NOMO-1 (cell line): Measurements from ENCODE around the gene ACOX2.

Experiments used
- DNase-seq, 2 experiments: peaks; one replicate each; lab custom pipeline; 2025; ENCODE audit not compliant: unreplicated experiment in 2 of 2; lab: John Stamatoyannopoulos, UW

ACOX2 gene

DNA sequence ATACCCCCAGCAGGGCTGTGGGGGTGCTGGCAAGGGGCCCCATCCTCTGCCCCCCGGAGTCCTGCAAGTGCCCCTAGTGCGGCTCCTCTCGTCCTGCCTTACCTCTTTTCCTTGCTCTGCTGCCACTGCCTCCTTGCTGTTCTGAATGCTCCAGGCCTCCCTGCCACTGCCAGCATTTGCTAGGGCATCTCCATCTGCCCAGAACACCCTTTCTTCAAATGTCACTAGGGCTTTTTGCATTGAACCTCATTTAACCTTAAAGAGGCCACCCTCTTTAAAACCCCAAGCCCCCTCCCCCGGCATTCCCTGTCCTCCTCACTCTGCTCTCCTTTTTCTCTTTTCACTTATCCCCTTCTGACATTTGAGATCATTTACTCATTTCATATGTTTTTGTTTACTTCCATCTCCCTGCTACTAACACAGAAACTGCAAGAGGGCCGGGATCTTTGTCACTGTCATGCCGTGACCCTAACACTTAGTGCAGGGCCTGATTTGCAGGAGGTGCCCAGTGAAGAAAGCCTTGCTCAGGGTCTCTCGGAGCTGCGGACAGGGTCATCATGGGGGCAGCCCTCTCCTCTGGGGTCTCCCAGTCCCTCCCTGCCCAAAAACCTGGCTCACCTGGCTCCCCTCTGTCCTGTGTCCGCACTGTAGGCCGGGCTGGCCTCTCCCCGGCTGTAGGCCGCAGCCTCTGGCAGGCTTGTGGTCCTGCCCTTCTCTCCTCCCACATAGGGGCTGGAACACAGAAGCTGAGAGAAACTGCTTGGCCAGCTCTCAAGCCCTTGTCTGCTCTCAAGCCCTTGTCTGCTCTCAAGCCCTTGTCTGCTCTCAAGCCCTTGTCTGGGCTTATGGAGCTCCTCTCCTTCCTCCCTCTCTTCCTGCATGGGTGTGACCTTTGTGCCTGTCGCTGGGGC lies at the start of gene ACOX2:
TSS of gene ACOX2 (minus strand) at position 690 of the 911 bp plus-strand sequence. CDS start 2,084 bp downstream, outside the sequence.
- DNase-seq: no peak

DNA sequence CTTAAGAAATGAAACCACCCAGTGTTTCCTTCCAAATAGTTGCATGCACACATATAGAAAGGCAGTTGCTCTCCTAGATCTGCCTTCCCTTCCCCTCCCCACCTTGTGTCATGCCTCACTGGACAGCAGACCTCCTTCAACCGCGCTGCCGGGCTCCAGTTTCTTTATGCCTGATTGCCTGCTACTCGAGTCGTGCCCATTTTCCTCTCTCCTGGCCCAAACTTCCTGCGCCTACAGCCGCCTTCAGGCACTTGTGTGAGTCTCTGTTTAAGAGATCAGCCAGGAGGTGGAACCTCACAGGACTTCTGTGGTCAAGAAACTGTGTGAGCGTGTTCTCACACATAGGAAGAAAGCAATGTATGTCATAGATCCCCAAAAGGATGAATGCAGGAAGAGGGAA lies 49.0 kb upstream of the ACOX2 start:
- DNase-seq: no peak

DNA sequence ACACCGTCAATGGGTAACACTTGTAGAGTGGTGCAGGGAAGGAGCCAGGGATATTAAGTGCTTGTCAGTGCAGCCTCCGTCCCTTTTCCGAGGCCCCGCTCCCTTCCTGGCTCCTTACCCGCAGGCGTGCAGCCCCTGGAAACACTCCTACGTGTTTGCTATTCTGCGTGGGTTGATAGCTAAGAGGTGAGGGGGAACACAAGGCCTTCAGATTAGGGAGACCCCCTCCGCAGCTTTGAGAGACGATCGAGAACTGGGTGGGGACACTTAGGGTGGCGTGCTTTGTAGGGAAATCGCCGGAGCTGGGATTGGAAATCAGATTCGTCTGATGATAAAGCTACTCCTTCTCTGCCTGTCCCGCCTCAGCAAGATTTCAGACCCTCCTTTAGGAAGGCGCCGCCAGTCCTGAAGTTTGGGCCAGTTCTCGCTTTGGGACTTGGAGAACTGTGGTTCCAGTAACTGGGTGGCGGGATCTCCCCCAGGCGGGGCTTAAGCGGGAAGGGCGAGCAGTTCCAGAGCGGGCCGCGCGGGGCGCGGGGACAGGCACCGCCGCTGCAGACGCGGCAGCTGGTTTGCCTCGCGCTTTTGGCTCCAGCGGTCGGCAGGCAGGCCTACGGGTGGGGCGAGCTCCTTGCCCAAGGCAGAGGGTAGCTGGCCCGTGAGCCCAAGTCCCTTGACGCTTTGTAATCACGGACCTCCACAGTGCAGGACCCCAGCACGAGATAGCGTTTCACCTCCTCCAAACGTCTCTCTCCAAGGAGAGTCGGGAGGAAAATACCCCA lies 48.2 kb upstream of the ACOX2 start:
- peak; percentile 60 to 75 for DNase-seq

DNA sequence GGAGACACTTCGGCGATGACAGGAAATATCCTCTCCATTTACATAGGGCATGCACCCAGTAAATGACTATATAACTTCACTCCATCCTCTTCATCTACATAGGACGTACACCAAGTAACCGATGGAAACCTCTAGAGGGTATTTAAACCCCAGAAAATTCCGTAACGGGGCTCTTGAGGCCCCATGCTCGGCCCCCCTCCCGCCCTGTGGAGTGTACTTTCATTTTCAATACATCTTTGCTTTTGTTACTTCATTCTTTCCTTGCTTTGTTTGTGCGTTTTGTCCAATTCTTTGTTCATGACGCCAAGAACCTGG lies 47.7 kb upstream of the ACOX2 start:
- no peak for DNase-seq

DNA sequence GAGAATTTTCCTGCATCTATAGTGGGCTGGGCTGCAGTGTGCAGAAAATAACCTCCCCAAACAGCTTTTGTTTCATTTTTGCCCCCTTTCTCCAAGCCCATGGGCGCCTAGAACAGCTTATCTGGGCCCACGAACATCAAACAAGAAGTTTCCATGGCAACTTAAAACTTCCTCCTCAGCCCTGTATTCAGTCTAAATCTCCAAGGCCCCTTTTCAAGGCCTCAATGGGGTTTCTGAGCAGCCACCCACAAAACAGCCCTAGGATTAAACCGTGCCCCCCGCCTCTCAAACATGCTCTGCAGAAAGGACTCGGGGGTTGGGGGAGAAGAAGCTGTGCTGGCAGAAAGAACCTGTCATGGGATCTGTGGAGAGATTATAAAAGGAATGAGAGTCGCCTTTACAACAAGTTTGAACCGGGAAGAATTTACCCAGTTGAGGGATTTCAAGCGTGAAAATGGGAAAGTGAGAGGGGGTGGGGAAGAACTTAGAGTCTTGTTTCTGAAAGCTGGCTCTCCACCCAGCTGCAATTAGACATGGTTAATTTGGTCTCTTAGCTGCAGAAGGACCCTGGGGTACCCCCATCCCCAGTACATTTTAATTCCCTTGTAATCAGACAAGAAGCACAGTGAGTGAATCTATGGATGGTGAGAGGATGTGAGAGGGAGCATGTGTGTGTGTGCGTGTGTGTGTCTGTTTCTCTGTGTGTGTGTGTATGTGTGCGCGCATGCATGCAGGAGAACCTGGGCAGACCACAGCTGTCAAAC lies 44.5 kb upstream of the ACOX2 start:
- DNase-seq: no peak

DNA sequence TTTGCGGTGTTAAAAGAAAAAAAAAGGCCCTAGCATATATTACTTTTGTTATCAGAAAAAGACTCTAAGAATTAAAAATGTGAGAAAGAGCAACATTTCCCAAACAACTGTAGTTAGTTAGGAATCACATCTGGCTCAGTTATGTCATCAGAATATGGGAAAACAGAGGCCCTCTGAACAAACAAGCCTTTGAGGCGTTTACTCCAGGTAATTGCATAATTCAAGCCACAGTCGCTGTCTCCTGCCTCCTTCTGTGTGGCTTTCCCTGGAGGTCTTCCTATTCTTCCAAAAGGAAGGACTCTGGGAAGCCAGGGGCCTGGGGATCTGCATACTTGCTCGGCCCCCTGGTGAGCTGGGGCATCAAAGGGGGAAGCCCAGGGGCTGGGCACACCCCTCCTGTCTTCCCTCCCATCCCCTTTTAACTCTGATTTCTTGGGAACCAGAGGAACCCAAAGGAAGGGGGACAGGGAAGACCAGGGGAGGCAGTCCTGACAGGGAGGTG lies 43.9 kb upstream of the ACOX2 start:
- DNase-seq: no peak

DNA sequence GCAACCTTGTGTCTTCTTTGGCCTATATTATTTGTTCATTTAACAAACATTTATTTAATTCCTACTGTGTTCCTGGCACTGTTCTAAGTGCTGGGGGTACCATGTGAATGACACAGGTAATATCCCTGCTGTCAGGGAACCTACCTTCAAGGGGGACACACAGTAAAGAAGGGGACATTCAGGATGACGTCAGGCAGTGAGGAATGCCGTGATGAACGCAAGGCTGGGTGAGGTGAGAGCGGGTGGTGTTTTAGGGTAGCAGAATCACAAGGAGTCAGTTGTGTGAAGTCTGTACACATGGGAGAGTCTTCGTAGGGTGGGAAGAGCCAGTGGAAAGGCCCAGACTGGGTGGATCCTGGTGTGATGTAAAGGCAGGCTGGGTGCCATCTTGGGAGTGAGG lies 41.9 kb upstream of the ACOX2 start:
- no peak for DNase-seq

DNA sequence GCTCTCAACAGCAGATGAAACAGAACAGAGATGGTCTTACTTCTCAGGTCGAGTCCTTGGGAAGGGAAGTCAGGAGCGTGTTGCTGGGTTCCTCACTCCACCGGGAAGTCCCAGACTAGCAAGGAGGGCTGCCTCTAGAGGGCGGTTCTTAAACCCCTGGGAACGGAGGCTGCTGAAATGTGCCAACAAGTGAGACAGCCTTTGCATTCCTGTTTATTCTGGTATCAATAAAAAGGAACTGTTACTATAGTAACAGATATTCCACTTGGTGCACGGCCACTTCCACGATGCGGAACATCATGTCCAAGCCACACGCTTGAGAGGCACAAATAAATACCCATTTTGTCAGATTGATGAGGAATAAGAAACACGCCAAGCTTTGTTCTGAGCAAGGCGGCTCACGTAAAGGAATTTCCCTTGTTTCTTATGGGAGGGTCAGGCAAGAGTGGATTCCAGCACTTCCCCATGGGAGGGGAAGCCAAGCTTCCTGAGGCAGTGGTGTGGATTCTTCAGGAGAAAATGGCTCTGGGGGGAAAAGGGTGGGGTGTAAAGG lies 40.4 kb upstream of the ACOX2 start, which contains the start of gene FAM107A:
TSS of gene FAM107A (minus strand) at position 123 of the 553 bp plus-strand sequence. CDS start 7,531 bp downstream, outside the sequence.
- no peak for DNase-seq

DNA sequence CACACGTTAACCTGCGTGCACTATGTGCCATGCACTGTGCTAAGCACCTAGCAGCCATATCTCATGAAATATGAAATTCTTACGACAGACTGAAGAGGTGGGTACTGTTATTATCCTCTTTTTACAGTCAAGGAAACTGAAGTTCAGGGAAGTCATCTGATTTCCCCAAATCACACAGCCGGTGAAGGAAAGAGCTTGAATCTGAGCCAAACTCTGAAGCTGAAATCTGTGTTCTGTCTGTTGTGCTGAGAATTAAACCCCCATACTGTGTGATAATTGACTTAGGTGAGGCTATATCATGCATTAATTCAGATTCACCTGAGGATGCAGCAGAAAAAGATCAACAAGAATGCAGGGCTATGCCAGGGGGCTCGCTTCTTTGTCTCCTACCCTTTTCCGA lies 39.7 kb upstream of the ACOX2 start:
- DNase-seq: no peak

DNA sequence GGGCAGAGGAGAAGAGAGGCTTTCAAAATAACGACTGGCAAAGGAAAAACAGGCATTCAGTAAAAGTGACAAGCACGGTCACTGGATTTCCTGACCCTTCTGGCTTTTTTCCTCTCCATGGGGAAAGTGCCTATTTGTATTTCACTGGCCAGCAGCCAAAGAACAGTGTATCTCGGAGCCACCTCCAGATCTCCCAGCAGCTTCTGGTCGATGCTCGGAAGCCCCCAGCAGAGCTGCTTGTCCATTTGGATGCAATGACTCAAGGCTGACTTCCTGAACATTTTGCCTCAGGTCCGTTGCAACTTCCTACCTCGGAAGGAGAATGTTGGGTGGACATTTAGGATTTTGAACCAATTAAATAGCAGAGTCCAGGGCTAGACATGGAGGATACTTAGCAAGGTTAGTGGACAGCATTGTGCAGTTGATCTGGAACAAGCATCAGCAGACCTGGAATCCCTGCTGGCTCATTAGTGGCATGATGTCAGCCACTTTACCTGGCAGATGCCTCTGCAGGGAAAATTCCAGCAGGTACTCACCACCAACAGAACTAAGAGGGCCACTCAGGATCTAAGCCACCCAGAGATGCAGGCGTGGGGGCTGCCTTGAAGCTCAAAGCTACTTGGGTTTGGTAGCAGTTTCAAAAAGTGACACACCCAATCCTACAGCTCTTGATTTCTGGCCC lies 39.1 kb upstream of the ACOX2 start:
- no peak for DNase-seq

DNA sequence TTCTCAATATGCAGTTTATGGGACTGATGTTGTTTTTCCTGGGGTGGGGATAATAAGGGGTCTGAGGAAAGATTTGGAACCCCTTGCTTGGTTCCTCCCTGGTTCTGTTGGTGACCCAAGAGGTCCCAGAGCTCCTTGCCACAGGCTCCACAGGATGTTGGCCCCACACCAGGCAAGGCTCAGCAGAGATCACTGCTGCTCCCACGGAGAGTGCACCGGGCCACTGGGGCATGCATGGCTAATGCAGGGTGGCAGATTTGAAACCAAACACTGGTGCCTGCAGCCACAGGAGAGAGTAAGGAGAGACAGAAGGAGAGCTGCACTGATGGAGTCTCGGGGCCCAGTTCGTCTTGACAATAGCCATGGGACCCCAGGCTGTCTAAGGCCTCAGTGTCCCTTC lies 37.7 kb upstream of the ACOX2 start:
- no peak for DNase-seq

DNA sequence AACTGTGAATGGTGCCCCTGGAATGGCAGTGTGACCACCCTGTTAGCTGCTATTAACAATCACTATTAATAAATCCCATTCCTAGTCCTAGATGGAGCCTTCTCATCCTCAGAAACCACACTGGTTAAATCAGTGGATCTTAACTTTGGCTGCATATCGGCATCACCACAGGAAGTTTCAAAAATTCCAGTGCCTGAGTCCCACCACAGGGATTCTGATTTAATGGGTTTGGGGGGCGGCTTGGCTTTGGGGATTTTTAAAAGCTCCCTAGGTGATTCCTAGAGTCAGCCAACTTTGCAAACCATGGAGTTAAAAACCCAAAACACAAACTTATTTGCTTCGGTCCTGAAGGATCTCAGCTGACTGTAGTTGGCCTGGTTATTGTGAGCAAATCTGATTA lies 37.1 kb upstream of the ACOX2 start:
- DNase-seq: no peak

DNA sequence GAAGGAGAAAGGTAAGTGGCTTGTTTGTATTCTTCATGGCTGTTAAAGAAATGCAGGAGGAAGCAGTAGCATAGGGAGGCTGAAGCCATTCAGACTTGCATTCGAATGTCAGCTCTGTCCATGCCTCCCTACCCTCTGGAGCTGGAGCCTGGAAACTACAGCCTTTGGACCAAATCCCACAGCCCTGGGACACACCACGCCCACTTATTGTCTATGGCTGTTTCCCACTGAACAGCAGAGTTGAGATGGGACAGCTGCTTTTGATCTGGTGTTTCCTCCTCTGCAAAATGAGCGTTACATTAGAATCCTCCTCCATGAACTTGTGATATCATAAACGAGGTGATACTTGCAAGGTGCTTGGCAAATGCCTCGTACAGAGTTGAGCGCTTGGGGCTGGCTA lies 36.6 kb upstream of the ACOX2 start:
- DNase-seq: no peak

DNA sequence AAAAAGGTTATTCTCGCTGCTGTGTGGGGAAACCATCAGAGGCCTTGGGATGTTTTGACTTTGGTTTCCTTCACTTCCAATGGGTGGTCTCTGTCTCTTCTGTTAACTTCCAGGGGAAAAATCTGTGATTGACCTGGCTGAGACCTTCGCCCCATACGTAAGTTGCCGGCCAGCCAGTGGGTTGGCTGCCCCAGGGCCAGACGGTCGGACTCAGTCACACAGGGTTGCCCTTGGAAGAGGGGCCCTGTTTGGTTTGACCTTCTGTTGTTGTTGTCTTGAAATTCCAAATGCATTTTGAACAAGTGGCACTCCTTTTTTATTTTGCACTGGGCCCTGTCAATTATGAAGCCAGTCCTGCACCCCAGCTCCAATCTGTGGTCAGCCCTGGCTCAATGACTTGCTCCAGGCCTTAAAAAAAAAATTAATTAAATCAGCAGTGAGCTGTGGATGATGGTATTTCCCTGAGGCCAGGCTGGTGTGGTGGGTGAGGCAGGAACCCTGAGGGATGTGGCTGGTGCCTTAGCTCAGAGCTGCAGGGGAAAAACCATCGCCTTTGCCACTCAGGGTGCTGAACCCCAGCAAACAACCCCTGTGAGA lies 35.7 kb upstream of the ACOX2 start:
- DNase-seq: no peak

DNA sequence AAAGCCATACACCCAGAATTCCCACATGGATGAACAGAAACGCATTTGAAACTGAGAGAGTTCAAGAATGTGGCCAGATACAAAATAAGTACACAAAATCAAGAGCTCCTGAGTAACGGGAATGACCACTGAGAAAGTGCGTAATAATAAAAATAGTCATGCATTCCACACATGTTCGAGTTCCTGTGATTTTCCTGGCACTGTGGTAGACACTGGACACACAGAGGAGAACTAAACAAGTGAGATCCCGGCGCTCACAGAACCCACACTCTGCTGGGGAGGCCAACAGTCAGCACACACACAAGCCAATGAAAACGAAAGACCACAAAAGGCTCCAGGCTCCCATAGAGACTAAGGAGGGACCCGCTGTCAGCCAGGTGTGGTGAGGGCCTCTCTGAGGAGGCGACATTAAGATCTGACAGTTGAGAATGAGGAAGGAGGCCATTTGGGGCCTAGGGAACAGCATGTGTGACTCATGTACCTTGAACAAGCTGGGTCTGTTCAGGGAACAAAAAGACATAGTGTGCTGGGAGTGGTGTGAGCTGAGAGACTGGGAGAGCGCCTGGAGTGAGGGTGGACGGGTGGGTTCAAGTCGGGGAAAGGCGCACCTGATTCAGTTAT lies 35.1 kb upstream of the ACOX2 start:
- peak in 1 of 2 experiments; percentile 33 for DNase-seq

DNA sequence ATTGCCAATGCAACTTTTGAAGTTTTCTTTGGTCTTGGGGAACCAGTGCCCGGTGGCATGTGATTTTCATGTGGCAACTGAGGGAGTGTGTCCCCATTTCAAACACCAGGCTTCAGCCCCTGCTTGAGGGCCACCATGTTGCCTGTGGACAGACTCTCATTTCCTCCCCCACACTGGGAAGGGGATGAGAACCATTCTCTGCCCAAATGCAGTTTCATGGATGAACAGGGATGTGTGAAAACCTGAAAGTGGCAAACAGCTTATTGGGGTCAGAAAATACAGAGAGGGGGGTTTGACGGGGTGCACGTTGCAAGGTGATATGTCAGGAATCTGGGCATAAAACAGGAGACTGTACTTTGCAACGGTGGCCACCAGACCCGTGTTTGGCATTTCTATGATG lies 33.9 kb upstream of the ACOX2 start:
- DNase-seq: no peak

DNA sequence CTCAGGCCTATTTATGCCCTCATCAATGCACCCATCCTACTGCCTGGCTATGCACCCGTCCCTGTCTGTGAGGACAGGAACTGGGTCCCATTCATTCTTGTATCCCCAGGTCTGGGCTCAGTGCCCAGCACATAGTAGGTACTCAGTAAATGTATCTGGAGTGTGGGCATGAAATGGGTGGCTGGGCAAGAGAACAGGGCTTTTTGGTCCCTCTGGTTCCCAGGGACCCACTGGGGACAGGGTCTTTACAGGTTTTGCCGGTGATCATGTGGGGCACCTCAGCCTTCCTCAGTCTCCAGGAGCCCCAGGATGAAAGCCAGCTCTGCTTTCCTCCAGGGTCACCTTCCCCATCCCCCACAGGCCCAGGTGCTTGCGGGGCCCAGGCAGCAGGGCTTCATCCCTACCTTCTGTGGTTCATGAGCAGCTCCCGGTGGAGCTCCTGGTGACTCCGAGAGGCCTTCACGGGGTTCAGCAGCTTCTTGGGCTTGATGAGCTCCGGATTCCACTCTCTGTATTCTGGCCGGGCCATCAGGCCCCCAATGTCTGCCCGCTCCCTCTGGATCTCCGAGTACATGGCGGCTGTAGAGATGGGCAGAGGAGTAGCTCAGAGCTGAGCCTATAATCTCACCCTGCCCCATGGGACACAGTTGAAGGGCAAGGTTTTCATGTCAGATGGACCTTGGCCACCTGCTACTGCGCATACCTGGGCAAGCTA lies 32.5 kb upstream of the ACOX2 start:
- DNase-seq: no peak

DNA sequence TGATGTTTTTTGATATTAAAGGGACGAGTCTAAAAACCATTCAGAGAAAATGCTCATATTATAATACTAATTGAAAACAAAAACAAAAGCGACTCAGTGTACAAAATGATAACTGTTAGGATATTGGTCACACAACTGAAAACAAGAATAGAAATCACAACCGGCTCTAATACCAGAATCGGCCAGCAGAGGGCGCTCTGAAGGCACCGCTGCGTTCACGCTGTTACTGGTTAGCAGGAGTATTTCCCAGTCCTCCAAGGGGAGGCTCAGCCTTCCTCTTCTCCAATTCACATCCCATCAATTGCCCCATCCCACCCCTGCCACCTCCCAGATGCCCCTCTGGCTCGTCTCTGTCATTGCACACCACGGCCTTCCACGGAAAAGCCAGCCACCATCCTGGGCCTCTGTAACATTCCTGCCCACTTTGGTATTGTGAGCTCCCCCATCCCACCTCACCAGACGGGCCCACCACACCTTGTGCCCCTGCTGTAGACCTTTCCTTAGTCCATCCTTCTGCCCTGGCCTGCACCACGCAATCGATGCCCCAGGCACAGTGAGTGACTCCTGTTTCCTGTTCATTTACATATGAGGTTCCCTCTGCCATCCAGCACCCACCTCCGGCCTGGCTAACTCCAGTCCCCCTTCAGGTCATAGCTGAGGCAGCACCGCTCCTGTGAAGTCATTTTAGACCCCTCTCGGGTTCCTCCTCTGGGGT lies 31.7 kb upstream of the ACOX2 start:
- peak; percentile 34 to 43 for DNase-seq
